ENCODE data around the gene STON1. TPM values are rescaled to one million over a fixed set of nuclear protein-coding genes. Genes with fewer than 3 reads are reported as not detected.

Gene STON1, protein sequence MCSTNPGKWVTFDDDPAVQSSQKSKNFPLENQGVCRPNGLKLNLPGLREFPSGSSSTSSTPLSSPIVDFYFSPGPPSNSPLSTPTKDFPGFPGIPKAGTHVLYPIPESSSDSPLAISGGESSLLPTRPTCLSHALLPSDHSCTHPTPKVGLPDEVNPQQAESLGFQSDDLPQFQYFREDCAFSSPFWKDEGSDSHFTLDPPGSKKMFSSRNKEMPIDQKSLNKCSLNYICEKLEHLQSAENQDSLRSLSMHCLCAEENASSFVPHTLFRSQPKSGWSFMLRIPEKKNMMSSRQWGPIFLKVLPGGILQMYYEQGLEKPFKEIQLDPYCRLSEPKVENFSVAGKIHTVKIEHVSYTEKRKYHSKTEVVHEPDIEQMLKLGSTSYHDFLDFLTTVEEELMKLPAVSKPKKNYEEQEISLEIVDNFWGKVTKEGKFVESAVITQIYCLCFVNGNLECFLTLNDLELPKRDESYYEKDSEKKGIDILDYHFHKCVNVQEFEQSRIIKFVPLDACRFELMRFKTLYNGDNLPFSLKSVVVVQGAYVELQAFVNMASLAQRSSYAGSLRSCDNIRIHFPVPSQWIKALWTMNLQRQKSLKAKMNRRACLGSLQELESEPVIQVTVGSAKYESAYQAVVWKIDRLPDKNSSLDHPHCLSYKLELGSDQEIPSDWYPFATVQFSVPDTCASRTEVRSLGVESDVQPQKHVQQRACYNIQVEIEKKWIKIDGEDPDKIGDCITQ
- total RNA-seq (ENCODE audit: low replicate concordance): 4.2 and 9.5 TPM in 2 replicates

DNA sequence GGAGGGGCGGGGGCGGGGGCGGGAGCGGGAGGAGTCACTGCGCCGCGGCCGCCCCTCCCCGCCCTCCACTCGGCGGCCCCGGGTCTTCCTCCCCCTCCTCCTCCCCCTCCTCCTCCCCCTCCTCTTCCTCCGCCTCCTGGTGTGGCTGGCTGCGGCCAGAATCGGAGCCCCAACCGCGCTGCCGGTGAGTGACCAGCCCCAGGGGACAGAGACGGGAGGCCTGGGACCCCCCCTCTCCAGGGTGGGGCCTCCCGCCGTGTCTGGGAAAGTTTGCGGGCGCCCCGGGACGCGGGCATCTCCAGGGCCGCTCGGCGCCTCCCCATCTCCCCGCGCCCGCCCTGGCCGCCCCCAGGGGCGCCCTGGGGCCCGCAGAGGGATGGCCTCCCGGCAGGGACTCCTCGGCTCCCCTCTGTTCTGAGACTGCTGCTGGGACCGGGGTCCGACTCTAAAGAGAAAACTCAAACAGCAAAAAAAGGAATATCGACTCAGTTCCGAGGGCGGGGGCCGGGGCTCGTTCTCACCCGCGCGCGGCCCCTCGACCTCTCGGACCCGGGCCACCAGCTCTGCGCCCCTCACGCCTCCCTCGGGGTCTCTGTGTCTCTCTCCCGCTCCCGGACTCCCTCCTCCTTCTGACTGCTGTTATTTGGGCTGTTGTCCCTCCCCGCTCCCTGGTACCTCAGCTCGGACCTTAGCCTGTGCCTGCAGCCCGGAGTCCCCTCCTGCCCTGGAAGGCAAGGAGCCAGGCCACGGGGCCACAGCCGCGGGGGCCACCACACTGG, at the start of gene STON1:
Gene STON1 (plus strand): TSS at position 122 of the 779 bp plus-strand sequence. CDS start 50,480 bp downstream, outside the sequence.

DNA sequence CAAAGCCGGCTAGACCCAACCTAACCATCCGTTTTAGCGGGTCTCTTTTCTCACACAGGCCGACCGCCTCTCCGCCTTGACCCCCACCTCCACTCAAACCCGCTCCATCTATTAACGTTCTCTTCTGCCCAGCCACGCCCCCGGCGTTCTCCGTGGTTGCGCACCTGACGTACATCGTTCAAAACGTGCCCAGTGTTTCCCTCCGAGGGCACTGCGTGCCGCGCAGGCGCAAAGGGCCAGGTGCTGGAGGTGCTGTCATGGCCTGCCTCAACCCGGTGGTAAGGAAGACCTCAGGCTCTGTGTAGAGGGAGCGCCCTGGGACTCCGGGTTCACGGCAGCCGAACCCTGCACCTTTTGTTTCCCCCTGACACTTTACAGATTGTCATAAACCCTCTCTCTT, 87.7 kb downstream of the STON1 start, which contains the start of gene GTF2A1L:
Gene GTF2A1L (plus strand): TSS at position 239 of the 400 bp plus-strand sequence. CDS start 19 bp downstream, at position 258.

Other genes starting within 250 kb of the STON1 start
- 12.3 and 16.2 TPM in 2 replicates for gene FOXN2, start 215.5 kb upstream of the STON1 start, total RNA-seq (ENCODE audit: low replicate concordance)
- gene PPP1R21, start 89.4 kb upstream of the STON1 start, total RNA-seq (ENCODE audit: low replicate concordance): 12.5 and 15.1 TPM in 2 replicates
- 0.12 and 0.98 TPM in 2 replicates for gene GTF2A1L, start 87.7 kb downstream of the STON1 start, total RNA-seq (ENCODE audit: low replicate concordance)
- gene LHCGR, start 225.6 kb downstream of the STON1 start, total RNA-seq (ENCODE audit: low replicate concordance): not detected in 2 replicates